ENCODE data around the gene ATP13A4. TPM values are rescaled to one million over a fixed set of nuclear protein-coding genes. Genes with fewer than 3 reads are reported as not detected.
A peak's percentile ranks its signal among the peaks of the same experiment; 100 is the strongest.

ATP13A4 gene
- 1.2 TPM for total RNA-seq

- no peaks in the 10 kb centered on the region for H3K27me3 ChIP-seq (ENCODE audit: insufficient read depth, low read length)
- H3K4me1 ChIP-seq (ENCODE audit: insufficient read depth, low read length): no peaks in the 10 kb centered on the region
These were observed at the start of gene ATP13A4 for GRCh38 chr3:193554811-193555210. ATP13A4 (minus strand) TSS chr3:193554895; CDS start chr3:193554799, 96 bp downstream.

GRCh38 chr3:193599393-193599792, 44.7 kb upstream of the ATP13A4 start:
- Histone ChIP-seq H3K9me3 (ENCODE audit: low read depth, low read length) (no peaks in the 10 kb centered on the region), H3K4me3 (ENCODE audit: low read length) (no peak overlapping the region), H3K4me1 (ENCODE audit: insufficient read depth, low read length) (peaks cover 2% of the 10 kb centered on the region), H3K27me3 (ENCODE audit: insufficient read depth, low read length) (no peaks in the 10 kb centered on the region)

More at GRCh38 chr3:193554811-193555210, at the start of gene ATP13A4:
- H3K9me3 ChIP-seq (ENCODE audit: low read depth, low read length): no peaks in the 10 kb centered on the region
- no peak within 1 kb of the TSS for H3K4me3 ChIP-seq (ENCODE audit: low read length)

GRCh38 chr3:193598202-193598601, 43.5 kb upstream of the ATP13A4 start:
- peaks cover 11% of the 10 kb centered on the region for H3K4me1 ChIP-seq (ENCODE audit: insufficient read depth, low read length)

GRCh38 chr3:193595939-193596487, 41.3 kb upstream of the ATP13A4 start:
- Histone ChIP-seq H3K4me1 (ENCODE audit: insufficient read depth, low read length) (peaks cover 18% of the 10 kb centered on the region), H3K9me3 (ENCODE audit: low read depth, low read length) (no peaks in the 10 kb centered on the region)

More at GRCh38 chr3:193598202-193598601, 43.5 kb upstream of the ATP13A4 start:
- H3K9me3 ChIP-seq (ENCODE audit: low read depth, low read length): no peaks in the 10 kb centered on the region
- no peak overlapping the region for H3K4me3 ChIP-seq (ENCODE audit: low read length)
- H3K27me3 ChIP-seq (ENCODE audit: insufficient read depth, low read length): no peaks in the 10 kb centered on the region

GRCh38 chr3:193594946-193595689, 40.4 kb upstream of the ATP13A4 start:
- no peaks in the 10 kb centered on the region for H3K9me3 ChIP-seq (ENCODE audit: low read depth, low read length)
- no peaks in the 10 kb centered on the region for H3K27me3 ChIP-seq (ENCODE audit: insufficient read depth, low read length)
- H3K4me1 ChIP-seq (ENCODE audit: insufficient read depth, low read length): peaks cover 18% of the 10 kb centered on the region
- H3K4me3 ChIP-seq (ENCODE audit: low read length): no peak overlapping the region

More at GRCh38 chr3:193595939-193596487, 41.3 kb upstream of the ATP13A4 start:
- no peak overlapping the region for H3K4me3 ChIP-seq (ENCODE audit: low read length)
- no peaks in the 10 kb centered on the region for H3K27me3 ChIP-seq (ENCODE audit: insufficient read depth, low read length)

- H3K9me3 ChIP-seq (ENCODE audit: low read depth, low read length): no peaks in the 10 kb centered on the region
- H3K4me1 ChIP-seq (ENCODE audit: insufficient read depth, low read length): peaks cover 18% of the 10 kb centered on the region
- no peaks in the 10 kb centered on the region for H3K27me3 ChIP-seq (ENCODE audit: insufficient read depth, low read length)
- H3K4me3 ChIP-seq (ENCODE audit: low read length): peak overlapping the region; percentile 84
These were observed 39.0 kb upstream of the ATP13A4 start for GRCh38 chr3:193593668-193594030.

GRCh38 chr3:193592841-193593667, 38.4 kb upstream of the ATP13A4 start, which contains the start of gene OPA1:
OPA1 (plus strand) TSS chr3:193593208; CDS start chr3:193593378, 170 bp downstream.
- H3K9me3 ChIP-seq (ENCODE audit: low read depth, low read length): no peaks in the 10 kb centered on the region
- H3K4me1 ChIP-seq (ENCODE audit: insufficient read depth, low read length): peaks cover 18% of the 10 kb centered on the region
- H3K4me3 ChIP-seq (ENCODE audit: low read length): peak within 1 kb of the TSS; percentile 84

GRCh38 chr3:193590088-193590856, 35.6 kb upstream of the ATP13A4 start:
- peaks cover 18% of the 10 kb centered on the region for H3K4me1 ChIP-seq (ENCODE audit: insufficient read depth, low read length)
- no peaks in the 10 kb centered on the region for H3K27me3 ChIP-seq (ENCODE audit: insufficient read depth, low read length)
- H3K9me3 ChIP-seq (ENCODE audit: low read depth, low read length): no peaks in the 10 kb centered on the region
- H3K4me3 ChIP-seq (ENCODE audit: low read length): no peak overlapping the region

More at GRCh38 chr3:193592841-193593667, 38.4 kb upstream of the ATP13A4 start, which contains the start of gene OPA1:
- no peaks in the 10 kb centered on the region for H3K27me3 ChIP-seq (ENCODE audit: insufficient read depth, low read length)

GRCh38 chr3:193589616-193590015, 34.9 kb upstream of the ATP13A4 start:
- H3K4me1 ChIP-seq (ENCODE audit: insufficient read depth, low read length): peaks cover 18% of the 10 kb centered on the region
- H3K27me3 ChIP-seq (ENCODE audit: insufficient read depth, low read length): no peaks in the 10 kb centered on the region
- H3K4me3 ChIP-seq (ENCODE audit: low read length): no peak overlapping the region
- H3K9me3 ChIP-seq (ENCODE audit: low read depth, low read length): no peaks in the 10 kb centered on the region

GRCh38 chr3:193589129-193589528, 34.4 kb upstream of the ATP13A4 start:
- H3K4me1 ChIP-seq (ENCODE audit: insufficient read depth, low read length): peaks cover 14% of the 10 kb centered on the region
- no peaks in the 10 kb centered on the region for H3K27me3 ChIP-seq (ENCODE audit: insufficient read depth, low read length)
- no peak overlapping the region for H3K4me3 ChIP-seq (ENCODE audit: low read length)
- H3K9me3 ChIP-seq (ENCODE audit: low read depth, low read length): no peaks in the 10 kb centered on the region

- Histone ChIP-seq H3K27me3 (ENCODE audit: insufficient read depth, low read length) (no peaks in the 10 kb centered on the region), H3K9me3 (ENCODE audit: low read depth, low read length) (no peaks in the 10 kb centered on the region), H3K4me1 (ENCODE audit: insufficient read depth, low read length) (no peaks in the 10 kb centered on the region), H3K4me3 (ENCODE audit: low read length) (no peak overlapping the region)
These were observed 31.8 kb upstream of the ATP13A4 start for GRCh38 chr3:193586526-193586925.

- Histone ChIP-seq H3K9me3 (ENCODE audit: low read depth, low read length) (no peaks in the 10 kb centered on the region), H3K27me3 (ENCODE audit: insufficient read depth, low read length) (no peaks in the 10 kb centered on the region), H3K4me1 (ENCODE audit: insufficient read depth, low read length) (no peaks in the 10 kb centered on the region), H3K4me3 (ENCODE audit: low read length) (no peak overlapping the region)
These were observed 30.8 kb upstream of the ATP13A4 start for GRCh38 chr3:193585530-193585929.

- Histone ChIP-seq H3K27me3 (ENCODE audit: insufficient read depth, low read length) (no peaks in the 10 kb centered on the region), H3K9me3 (ENCODE audit: low read depth, low read length) (no peaks in the 10 kb centered on the region), H3K4me1 (ENCODE audit: insufficient read depth, low read length) (no peaks in the 10 kb centered on the region), H3K4me3 (ENCODE audit: low read length) (no peak overlapping the region)
These were observed 19.9 kb upstream of the ATP13A4 start for GRCh38 chr3:193574488-193575070.

Data from mononuclear cell (primary cell).